ENCODE results near the gene MSMB.
"Not testable (repeated sequence)": the region's sequence is repeated elsewhere in the genome, so short reads cannot be mapped to it uniquely, and the experiment has no call there.

GRCh38 chr10:46093316-46094196 lies 47.5 kb upstream of the MSMB start:
- not testable (repeated sequence) for TF ChIP-seq CTCF, POLR2A (IDR thresholded peaks at IDR 0.05)
